Measurements from ENCODE around the gene FAM174C.

GRCh38 chr19:1274081-1274851 lies 1.1 kb upstream of the FAM174C start:
- TF ChIP-seq MAX (IDR thresholded peaks at IDR 0.05; ENCODE audit: low read depth, low read length) (no peak), CTCF (IDR thresholded peaks at IDR 0.05; ENCODE audit: low read depth, low read length) (no peak)

Measured in NB4 (cell line).